GM20431 (cell line): ENCODE measurements around the gene PAN2.
"Not testable (repeated sequence)": the region's sequence is repeated elsewhere in the genome, so short reads cannot be mapped to it uniquely, and the experiment has no call there.

ENCODE experiments used
- in situ Hi-C: fragments of 300-500 bp; cut with MseI, MboI; formaldehyde crosslinking; loops from one replicate; pipeline ENCODE4 v1.15.0; 2020; ENCODE audit warnings: low sequenced_read_pairs; ENCODE audit not compliant: unreplicated experiment

Gene PAN2

GRCh38 chr12:56333679-56334489, at the start of gene PAN2:
Gene PAN2, minus strand, starts transcription at chr12:56334000. Its CDS starts 906 bp downstream, at chr12:56333094.
- in situ Hi-C loops, result no loop called here

GRCh38 chr12:56382611-56383010, 48.8 kb upstream of the PAN2 start:
- in situ Hi-C loops, result no loop called here

GRCh38 chr12:56377989-56378316, 44.2 kb upstream of the PAN2 start:
- in situ Hi-C loops, result no loop called here

- in situ Hi-C loops, result no loop called here
These were observed 43.6 kb upstream of the PAN2 start for GRCh38 chr12:56377310-56377988.

GRCh38 chr12:56375598-56376434, 42.0 kb upstream of the PAN2 start:
- in situ Hi-C loops, result no loop called here

- in situ Hi-C loops, result no loop called here
These were observed 41.2 kb upstream of the PAN2 start for GRCh38 chr12:56374726-56375597.

GRCh38 chr12:56373515-56373914, 39.7 kb upstream of the PAN2 start:
- in situ Hi-C loops, result no loop called here

GRCh38 chr12:56366948-56367347, 33.1 kb upstream of the PAN2 start:
- in situ Hi-C loops, result no loop called here

- in situ Hi-C loops, result no loop called here
These were observed 28.6 kb upstream of the PAN2 start, which contains the start of gene APOF for GRCh38 chr12:56362130-56363059. Gene APOF, minus strand, starts transcription at chr12:56362857. Its CDS starts 112 bp downstream, at chr12:56362745.

- in situ Hi-C loops, result no loop called here
These were observed 27.8 kb upstream of the PAN2 start for GRCh38 chr12:56361487-56362129.

GRCh38 chr12:56359851-56360767, 26.3 kb upstream of the PAN2 start, which contains the start of gene STAT2:
Gene STAT2, minus strand, starts transcription at chr12:56360107. Its CDS starts 3,536 bp downstream, at chr12:56356571.
- in situ Hi-C loops, result no loop called here

GRCh38 chr12:56358836-56359532, 25.2 kb upstream of the PAN2 start:
- in situ Hi-C loops, result no loop called here

GRCh38 chr12:56351325-56351724, 17.5 kb upstream of the PAN2 start:
- in situ Hi-C loops, result no loop called here

- in situ Hi-C loops, result no loop called here
These were observed 16.9 kb upstream of the PAN2 start for GRCh38 chr12:56350662-56351061.

- in situ Hi-C loops, result no loop called here
These were observed 15.0 kb upstream of the PAN2 start for GRCh38 chr12:56348776-56349175.

- in situ Hi-C loops, result not testable (repeated sequence)
These were observed 13.5 kb upstream of the PAN2 start for GRCh38 chr12:56347255-56347654.
